Mesodermal cell (in vitro differentiated cells): ENCODE results near the gene PTPRH.
A peak's percentile ranks its signal among the peaks of the same experiment; 100 is the strongest.

Source experiments
- H3K27ac ChIP-seq: 2 replicates; pipeline ENCODE4 v1.7.0; 2013; ENCODE audit warnings: mild to moderate bottlenecking, low read depth, low read length, moderate library complexity; ENCODE audit not compliant: severe bottlenecking
- H3K36me3 ChIP-seq: 2 replicates; pipeline ENCODE4 v1.7.1; 2013; ENCODE audit warnings: mild to moderate bottlenecking, low read length, moderate library complexity; ENCODE audit not compliant: control insufficient read depth, insufficient read depth
- H3K4me1 ChIP-seq: one replicate; pipeline ENCODE4 v1.7.1; 2013; ENCODE audit warnings: mild to moderate bottlenecking, low read length; ENCODE audit not compliant: insufficient read depth, control insufficient read depth, poor library complexity, severe bottlenecking
- H3K4me3 ChIP-seq: 2 replicates; pipeline ENCODE4 v1.7.0; 2013; ENCODE audit warnings: low read length, control low read depth, mild to moderate bottlenecking; ENCODE audit not compliant: insufficient read depth, poor library complexity, severe bottlenecking; ENCODE audit errors: extremely low read depth
- H3K9me3 ChIP-seq: 2 replicates; pipeline ENCODE4 v1.7.1; 2013; ENCODE audit warnings: mild to moderate bottlenecking, low read length, moderate library complexity; ENCODE audit not compliant: control insufficient read depth
- WGBS, 2 experiments: methylation state at CpG; one replicate each; pipeline ENCODE4 v1.1.5; 2013; ENCODE audit warnings: missing lambda C conversion rate in 2 of 2; ENCODE audit not compliant: insufficient coverage in 2 of 2; 5-methylcytosine and 5-hydroxymethylcytosine counted together

Gene PTPRH

DNA sequence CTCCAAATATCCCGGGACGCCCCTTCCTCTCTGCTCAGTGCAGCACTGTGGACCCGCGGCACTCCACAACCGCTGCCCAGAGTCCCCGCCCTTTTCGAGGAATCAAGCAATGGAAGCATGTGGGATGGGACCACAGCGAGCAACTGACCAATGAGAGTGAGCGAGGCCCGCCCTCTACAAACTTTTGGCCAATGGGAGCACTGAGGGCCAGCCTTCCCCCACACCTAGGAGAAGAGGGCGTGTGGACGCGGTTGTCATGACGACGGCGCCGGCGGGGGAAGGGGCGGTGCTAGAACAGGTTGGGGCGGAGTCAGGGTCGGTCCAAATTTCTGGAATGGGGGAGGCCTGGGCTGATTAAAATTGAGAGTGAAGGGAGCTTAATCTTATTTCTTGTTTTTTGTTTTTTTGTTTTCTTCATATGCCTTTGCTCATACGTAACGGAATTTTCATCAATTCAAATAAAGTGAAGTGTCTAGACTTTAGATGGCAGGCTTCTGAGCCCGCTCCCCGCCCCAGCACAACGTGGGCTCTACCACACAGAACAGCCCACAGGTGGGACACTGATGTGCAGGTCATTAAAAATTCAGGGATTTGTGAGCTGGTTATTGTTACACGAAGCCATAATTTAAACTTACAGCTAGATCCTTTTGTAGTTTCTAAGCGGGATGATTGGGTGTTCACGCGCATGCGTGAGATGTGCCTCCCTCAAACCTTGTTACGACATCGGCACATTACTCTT, 42.6 kb downstream of the PTPRH start, which contains the start of gene DNAAF3:
TSS of gene DNAAF3 (minus strand) at position 84 of the 739 bp plus-strand sequence. CDS start 200 bp downstream, outside the sequence.
- Histone ChIP-seq H3K36me3 (no peaks in the 10 kb centered on the region), H3K4me1 (no peaks in the 10 kb centered on the region), H3K27ac (peak within 1 kb of the TSS; percentile 1), H3K4me3 (peak within 1 kb of the TSS; percentile 53), H3K9me3 (no peaks in the 10 kb centered on the region)
- WGBS, 2 experiments: 0 to 1% methylated on average over 10 to 14 of the region's 33 CpGs

DNA sequence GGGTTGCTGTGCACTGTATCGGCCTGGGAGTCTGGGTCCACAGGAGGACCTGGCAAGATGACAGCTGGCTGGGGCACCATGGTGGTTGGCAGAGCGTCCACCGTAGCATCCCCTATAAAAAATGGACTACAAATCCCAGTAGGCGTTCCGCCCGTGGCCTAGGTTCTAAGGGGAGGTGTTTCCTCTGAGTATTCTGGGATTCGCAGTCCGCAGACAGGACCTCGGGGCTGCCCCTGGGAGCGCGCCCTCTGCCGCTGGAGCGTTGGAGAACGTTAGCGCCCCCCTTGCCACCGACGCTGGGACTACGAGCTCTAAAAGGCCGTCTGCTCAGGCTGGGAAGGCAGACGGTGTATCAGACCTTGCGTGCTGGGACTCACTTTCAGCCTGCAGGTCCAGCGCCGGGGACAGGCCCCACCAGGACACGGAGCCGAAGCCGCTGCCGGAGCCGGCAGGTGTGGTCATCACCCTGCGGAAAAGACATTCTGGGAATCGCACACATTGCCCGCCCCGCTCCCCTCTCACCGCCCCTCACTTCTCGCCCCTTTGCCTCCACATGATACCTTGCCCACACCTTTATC, 43.3 kb downstream of the PTPRH start:
- Histone ChIP-seq H3K9me3 (no peaks in the 10 kb centered on the region), H3K4me1 (no peaks in the 10 kb centered on the region), H3K4me3 (peak overlapping the region; percentile 53), H3K36me3 (no peaks in the 10 kb centered on the region), H3K27ac (no peak overlapping the region)
- WGBS, 2 experiments: 4 to 5% methylated on average over 27 to 29 of the region's 34 CpGs

DNA sequence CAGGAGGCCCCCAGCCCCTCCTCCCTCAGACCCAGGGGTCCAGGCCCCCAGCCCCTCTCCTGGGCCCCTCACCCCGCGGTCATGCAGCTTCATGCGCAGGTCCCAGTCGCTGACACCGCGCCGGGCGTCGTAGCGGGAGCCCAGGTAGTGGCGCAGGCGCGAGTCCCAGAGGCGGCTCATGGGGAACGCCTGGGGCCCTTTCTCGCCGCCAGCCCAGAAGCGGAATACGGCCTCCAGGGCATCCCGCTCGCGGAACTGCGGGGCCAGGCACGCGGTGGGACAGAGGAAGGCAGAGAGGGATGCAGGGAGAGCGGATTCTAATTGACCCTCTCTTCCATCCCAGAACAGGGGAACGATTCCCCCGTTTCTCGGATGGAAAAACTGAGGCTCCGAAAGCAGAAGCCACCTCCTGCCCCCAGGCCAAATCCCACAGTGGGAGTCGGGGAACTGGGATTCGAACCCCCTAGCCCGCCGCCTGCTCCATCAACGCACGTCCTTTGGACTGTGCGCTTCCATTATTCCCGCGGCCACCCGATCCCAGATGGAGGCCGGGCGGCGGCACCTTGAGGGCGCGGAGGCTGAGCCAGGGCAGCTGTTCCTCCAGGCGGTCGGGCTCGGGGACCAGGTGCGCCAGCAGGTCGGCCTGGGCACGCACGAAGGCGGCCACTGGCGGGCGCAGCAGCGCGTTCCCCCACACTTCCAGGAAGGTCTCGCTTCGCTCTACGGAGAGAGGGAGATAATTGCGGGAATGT, 47.6 kb downstream of the PTPRH start:
- H3K9me3 ChIP-seq: no peaks in the 10 kb centered on the region

DNA sequence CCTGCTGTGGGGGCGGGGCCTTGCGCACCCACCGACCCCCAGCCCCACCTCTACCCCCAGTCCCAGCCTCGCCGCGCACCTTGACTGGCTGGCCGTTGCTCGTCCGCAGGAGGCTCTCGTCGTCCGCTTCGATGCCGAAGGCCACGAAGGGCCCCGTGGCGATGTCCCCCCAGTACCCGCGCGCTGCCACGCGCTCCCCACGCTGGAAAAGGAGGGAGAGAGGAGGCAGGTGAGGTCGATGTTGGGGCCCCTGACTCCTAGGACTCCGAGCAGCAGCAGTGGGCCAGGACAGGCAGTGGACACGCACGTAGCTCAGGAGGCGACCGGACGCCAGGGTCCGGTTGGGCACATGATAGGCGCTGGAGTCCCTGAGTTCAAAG, 48.3 kb downstream of the PTPRH start:
- 55 to 60% methylated on average over 29 to 32 of the region's 32 CpGs for WGBS, 2 experiments
- no peak overlapping the region for H3K4me3 ChIP-seq
- no peaks in the 10 kb centered on the region for H3K36me3 ChIP-seq
- H3K9me3 ChIP-seq: no peaks in the 10 kb centered on the region
- H3K4me1 ChIP-seq: peaks cover 17% of the 10 kb centered on the region
- no peak overlapping the region for H3K27ac ChIP-seq

More for the DNA sequence above, 47.6 kb downstream of the PTPRH start:
- H3K4me3 ChIP-seq: no peak overlapping the region
- H3K4me1 ChIP-seq: peaks cover 17% of the 10 kb centered on the region
- no peaks in the 10 kb centered on the region for H3K36me3 ChIP-seq
- 91 to 93% methylated on average over 43 to 53 of the region's 61 CpGs for WGBS, 2 experiments
- no peak overlapping the region for H3K27ac ChIP-seq

DNA sequence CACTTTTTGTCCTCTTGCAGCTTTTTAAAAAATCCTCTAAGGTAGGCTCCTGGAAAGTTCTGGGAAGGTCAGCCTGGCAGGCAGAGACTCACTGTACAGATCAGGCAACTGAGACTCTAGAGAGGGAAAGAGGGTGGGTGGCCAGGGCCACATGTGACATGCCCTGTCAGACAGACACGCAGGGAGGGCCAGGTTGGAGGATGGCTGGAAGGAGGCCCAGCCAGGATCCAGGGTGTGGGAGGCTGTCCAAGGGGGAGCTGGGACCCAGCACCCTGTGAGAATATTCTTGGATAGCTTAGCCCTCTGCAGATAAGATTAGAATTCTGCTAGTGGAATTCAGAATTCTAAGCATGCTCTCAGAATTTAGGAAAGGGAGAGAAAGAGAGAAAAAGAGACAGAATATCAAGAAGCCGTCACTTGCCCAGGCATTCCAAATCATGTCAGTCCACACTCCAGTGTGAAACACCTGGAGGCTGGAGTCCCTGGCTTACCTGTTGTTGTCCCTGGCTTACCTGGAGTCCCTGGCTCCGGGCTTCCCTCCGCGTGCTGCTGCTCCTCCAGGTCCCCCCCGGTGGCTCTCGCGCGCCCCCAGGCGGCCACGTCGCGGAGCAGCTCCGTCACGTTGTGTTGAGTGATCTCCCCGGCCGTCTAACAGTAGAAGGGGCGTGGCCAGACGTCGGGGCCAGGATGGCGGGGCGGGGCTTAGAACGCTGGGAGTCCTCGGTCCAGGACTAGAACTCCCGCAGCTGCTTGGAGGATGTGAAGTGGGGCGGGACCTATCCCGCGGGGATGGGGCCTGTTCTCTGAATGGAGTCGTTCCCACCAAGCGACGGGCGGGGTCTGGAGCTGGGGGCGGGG, 48.9 kb downstream of the PTPRH start:
- no peak overlapping the region for H3K4me3 ChIP-seq
- no peaks in the 10 kb centered on the region for H3K36me3 ChIP-seq
- WGBS, 2 experiments: 6 to 10% methylated on average over 15 to 22 of the region's 33 CpGs
- H3K27ac ChIP-seq: no peak overlapping the region
- no peaks in the 10 kb centered on the region for H3K9me3 ChIP-seq
- peaks cover 17% of the 10 kb centered on the region for H3K4me1 ChIP-seq

DNA sequence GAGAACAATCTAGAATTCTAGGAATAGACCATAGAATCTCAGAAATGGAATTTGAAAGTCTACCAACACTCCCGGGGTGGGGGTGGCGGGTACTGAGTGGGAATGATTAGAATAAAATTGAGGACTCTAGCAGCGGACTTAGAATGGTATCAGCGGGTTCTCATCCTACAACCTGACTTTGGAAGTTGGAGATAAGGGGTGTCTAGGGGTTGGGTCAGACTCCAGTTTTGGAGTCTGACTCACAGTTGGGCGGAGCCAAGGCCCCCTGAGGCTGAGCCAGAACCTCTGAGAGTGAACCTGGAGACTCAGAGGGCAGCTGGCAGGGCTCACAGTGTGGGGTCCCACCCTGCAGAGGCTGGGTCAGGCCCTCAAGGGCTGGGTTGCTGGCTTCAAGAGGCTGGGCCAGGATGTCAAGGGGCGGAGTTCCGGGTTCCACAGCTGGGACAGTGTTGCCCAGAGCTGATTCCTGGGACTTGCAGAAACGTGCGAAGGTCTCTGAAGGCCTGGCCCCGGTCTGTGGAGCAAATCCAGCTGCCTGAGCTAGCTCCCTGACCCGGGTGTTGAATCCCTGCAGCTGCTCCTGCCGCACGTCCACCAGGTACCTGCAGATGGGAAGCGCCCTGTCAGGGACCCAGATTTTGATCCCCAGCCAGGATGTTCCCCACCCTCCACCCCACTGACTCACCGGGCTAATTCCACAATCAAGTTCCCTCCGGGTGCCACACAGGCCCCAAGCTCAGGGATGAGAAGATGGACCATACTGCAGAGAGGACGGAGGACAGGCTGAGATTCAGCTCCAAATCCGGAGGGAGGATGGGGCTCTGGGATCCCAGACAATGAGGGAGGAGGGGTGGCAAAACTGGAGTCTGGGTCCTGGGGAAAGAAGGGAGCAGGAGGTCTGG, 50.2 kb downstream of the PTPRH start:
- H3K36me3 ChIP-seq: no peaks in the 10 kb centered on the region
- peak overlapping the region; percentile 33 for H3K27ac ChIP-seq
- no peaks in the 10 kb centered on the region for H3K9me3 ChIP-seq
- peaks cover 17% of the 10 kb centered on the region for H3K4me1 ChIP-seq
- 66 to 69% methylated on average over 13 to 18 of the region's 18 CpGs for WGBS, 2 experiments
- H3K4me3 ChIP-seq: no peak overlapping the region

DNA sequence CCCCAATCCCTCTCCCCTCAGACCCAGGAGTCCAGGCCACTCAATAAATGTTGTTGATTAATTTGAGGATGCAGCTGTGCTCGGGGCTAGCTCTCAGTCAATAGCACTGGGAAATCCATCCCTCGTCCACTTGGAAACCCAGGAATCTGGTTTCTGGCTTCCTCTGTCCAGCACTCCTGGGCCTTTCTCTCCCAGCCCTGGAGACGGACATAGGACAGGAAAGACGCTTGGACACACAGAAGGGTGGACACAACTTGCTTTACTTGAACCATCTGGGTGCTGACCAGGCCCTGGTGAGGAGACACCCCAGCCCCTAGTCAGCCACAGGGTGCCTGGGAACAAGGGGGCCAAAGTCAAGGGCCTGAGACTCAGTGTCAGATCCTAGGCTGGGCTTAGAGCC, 50.9 kb downstream of the PTPRH start:
- H3K27ac ChIP-seq: peak overlapping the region; percentile 33
- no peaks in the 10 kb centered on the region for H3K36me3 ChIP-seq
- WGBS, 2 experiments: 89 to 94% methylated on average over 4 of the region's 4 CpGs
- H3K9me3 ChIP-seq: no peaks in the 10 kb centered on the region
- H3K4me1 ChIP-seq: peaks cover 17% of the 10 kb centered on the region
- H3K4me3 ChIP-seq: no peak overlapping the region

DNA sequence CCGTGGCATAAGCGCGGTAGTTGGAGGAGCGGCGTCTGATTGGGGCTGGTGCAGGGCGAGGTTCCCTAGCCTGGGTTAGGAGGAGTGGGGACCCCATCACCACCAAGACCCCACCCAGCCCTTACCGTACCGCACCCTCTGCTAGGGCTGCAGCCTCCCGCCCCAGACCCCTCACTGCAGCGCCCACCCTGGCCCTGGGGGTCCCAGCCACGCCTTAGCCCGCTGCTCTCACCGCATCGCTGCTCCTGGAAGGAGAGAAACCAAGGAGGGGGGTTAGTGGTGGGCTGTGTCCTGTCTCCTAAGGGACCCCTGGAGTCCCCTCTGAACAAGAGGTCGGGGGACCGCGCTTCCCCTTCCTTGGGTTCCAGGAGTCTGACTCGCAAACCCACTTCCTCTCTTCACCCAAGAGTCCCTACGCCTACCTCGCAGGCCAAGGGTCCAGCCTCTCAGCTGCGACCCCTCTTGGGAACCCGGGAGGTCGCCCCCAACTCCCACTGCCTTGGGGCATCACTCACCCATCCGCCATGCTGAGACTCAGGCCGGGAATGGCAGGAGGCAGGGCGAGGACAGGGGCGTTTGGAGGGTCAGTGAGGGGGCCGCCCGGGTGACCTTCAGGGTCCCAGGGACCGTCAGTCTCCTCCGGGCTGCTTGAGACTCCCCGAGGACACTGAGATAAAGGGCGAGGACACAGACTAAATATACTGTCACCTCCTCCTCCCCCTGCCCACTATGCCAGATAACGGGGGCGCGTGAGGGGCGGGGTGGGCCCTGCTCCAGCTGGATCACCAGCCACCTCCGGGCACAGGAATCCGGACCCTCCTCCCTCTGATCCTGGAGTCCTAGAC, 52.0 kb downstream of the PTPRH start, which contains the start of gene TNNI3:
TSS of gene TNNI3 (minus strand) at position 669 of the 845 bp plus-strand sequence. CDS start at position 526, 143 bp downstream.
- H3K27ac ChIP-seq: peak within 1 kb of the TSS; percentile 33
- peaks cover 17% of the 10 kb centered on the region for H3K4me1 ChIP-seq
- 87 to 93% methylated on average over 21 to 26 of the region's 39 CpGs for WGBS, 2 experiments
- H3K36me3 ChIP-seq: no peaks in the 10 kb centered on the region
- H3K4me3 ChIP-seq: no peak within 1 kb of the TSS
- H3K9me3 ChIP-seq: no peaks in the 10 kb centered on the region
